HL-60 (cell line): Measurements from ENCODE around the gene HOXB6.

Experiments used
- DNase-seq, 2 experiments: peaks; one replicate each; pipeline ENCODE4 v3.0.0-alpha.2; 2010 to 2020; ENCODE audit warnings: low read depth in 1 of 2, low spot score in 1 of 2
- H3K27ac ChIP-seq: fragments of 250-450 bp; sonication (Bioruptor Pico); replicated peaks from 2 replicates; pipeline ENCODE4 v1.5.1; 2020; ENCODE audit warnings: mild to moderate bottlenecking, moderate library complexity
- H3K27me3 ChIP-seq: fragments of 250-450 bp; sonication (Bioruptor Pico); 2 replicates; pipeline ENCODE4 v1.5.1; 2021; ENCODE audit warnings: mild to moderate bottlenecking, moderate library complexity; ENCODE audit not compliant: insufficient read depth, poor library complexity, severe bottlenecking
- H3K4me3 ChIP-seq: replicated peaks from 2 replicates; pipeline ENCODE4 v1.5.1; 2011; ENCODE audit warnings: mild to moderate bottlenecking, control low read depth, low read length; ENCODE audit not compliant: insufficient read depth
- CTCF ChIP-seq: IDR thresholded peaks from one replicate; pipeline ENCODE4 v1.5.1; 2011; ENCODE audit warnings: low read length, control low read depth, inconsistent platforms; ENCODE audit not compliant: insufficient read depth
- GABPA ChIP-seq: IDR thresholded peaks from 2 replicates; pipeline ENCODE4 v1.6.1; 2012; ENCODE audit warnings: low read depth
- POLR2AphosphoS5 ChIP-seq: IDR thresholded peaks from 2 replicates; pipeline ENCODE4 v1.6.1; 2012; ENCODE audit warnings: low read depth
- SPI1 ChIP-seq: IDR thresholded peaks from 2 replicates; pipeline ENCODE4 v1.6.1; 2012; ENCODE audit warnings: low read depth, mild to moderate bottlenecking, borderline replicate concordance
- TF ChIP-seq, protein P1 (sequence below): IDR thresholded peaks from 2 replicates; pipeline ENCODE4 v1.6.1; 2012; ENCODE audit warnings: low read depth; ENCODE audit not compliant: insufficient replicate concordance

Gene HOXB6

GRCh38 chr17:48550502-48551213, 54.1 kb downstream of the HOXB6 start:
- no peak overlapping the region for H3K27ac ChIP-seq
- TF ChIP-seq GABPA (no peak), CTCF (no peak), SPI1 (no peak), POLR2AphosphoS5 (no peak)
- TF ChIP-seq, protein P1, sequence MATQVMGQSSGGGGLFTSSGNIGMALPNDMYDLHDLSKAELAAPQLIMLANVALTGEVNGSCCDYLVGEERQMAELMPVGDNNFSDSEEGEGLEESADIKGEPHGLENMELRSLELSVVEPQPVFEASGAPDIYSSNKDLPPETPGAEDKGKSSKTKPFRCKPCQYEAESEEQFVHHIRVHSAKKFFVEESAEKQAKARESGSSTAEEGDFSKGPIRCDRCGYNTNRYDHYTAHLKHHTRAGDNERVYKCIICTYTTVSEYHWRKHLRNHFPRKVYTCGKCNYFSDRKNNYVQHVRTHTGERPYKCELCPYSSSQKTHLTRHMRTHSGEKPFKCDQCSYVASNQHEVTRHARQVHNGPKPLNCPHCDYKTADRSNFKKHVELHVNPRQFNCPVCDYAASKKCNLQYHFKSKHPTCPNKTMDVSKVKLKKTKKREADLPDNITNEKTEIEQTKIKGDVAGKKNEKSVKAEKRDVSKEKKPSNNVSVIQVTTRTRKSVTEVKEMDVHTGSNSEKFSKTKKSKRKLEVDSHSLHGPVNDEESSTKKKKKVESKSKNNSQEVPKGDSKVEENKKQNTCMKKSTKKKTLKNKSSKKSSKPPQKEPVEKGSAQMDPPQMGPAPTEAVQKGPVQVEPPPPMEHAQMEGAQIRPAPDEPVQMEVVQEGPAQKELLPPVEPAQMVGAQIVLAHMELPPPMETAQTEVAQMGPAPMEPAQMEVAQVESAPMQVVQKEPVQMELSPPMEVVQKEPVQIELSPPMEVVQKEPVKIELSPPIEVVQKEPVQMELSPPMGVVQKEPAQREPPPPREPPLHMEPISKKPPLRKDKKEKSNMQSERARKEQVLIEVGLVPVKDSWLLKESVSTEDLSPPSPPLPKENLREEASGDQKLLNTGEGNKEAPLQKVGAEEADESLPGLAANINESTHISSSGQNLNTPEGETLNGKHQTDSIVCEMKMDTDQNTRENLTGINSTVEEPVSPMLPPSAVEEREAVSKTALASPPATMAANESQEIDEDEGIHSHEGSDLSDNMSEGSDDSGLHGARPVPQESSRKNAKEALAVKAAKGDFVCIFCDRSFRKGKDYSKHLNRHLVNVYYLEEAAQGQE = no peak
- peaks cover 46% of the 10 kb centered on the region for H3K27me3 ChIP-seq
- H3K4me3 ChIP-seq = no peak overlapping the region
- DNase-seq = no peak

DNA sequence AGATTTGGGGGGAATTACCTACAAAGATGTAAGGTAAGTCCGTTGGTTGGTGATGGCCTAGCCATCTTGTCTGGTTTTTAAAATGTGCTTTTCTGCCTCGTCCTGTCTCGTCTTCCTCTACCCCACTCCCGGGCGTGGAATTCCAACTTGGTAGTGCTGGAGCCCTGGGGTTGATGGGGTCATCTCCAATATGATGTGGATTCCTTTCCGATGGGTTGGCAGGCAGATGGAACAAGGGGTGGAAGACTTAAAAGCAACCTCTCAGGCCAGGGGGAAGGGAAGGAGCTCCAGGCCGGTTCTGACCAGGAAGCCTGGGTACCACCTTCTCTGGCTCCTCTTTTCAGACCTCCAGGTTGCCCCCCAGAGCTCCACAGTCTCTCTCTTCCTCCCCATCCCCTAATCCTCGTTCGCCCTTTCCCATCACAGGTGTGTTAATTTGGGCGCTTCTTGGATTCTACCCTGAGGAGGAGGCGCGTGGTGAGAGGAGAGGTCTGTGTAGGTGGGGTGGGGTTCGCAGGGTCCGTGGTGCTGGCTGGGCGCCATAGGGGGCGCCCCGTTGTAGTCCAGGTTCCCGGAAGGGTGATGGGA, 54.8 kb downstream of the HOXB6 start:
- Histone ChIP-seq H3K4me3 (no peak overlapping the region), H3K27me3 (peaks cover 51% of the 10 kb centered on the region), H3K27ac (no peak overlapping the region)
- no peak for DNase-seq
- TF ChIP-seq CTCF = no peak
- no peak for TF ChIP-seq SPI1
- no peak for TF ChIP-seq POLR2AphosphoS5
- TF ChIP-seq GABPA = no peak
- TF ChIP-seq, protein P1 = no peak

DNA sequence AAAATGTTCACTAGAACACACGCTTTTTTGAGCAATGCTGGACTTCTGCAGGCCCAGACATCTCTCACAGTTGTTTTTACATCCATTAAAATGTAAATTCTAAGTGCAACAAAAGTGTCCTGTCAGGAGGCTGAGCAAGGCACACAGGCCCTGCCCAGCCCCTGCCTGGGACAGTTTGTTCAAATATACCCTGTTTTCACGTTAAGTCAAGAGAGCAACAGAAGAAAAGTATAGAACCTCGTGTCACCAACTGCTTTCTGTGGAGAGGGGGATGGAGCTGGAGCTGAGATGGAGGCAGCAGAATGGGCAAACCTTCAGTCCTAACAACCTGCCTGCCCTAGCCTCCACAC, 55.5 kb downstream of the HOXB6 start:
- no peak for DNase-seq
- H3K27me3 ChIP-seq = peaks cover 51% of the 10 kb centered on the region
- TF ChIP-seq GABPA (no peak), POLR2AphosphoS5 (no peak)
- H3K4me3 ChIP-seq = no peak overlapping the region
- H3K27ac ChIP-seq = no peak overlapping the region

- H3K27ac ChIP-seq = no peak overlapping the region
- peaks cover 51% of the 10 kb centered on the region for H3K27me3 ChIP-seq
- no peak for DNase-seq
- TF ChIP-seq CTCF (no peak), SPI1 (no peak), GABPA (no peak), POLR2AphosphoS5 (no peak)
- TF ChIP-seq, protein P1 = no peak
- H3K4me3 ChIP-seq = no peak overlapping the region
Measured at GRCh38 chr17:48548523-48549280, 56.1 kb downstream of the HOXB6 start.
